HCT116 (cell line): ENCODE data around the gene GANC.

Source experiments
- CEBPB ChIP-seq: IDR thresholded peaks from 2 replicates; pipeline ENCODE4 v1.6.1; 2012; ENCODE audit warnings: low read depth
- CTCF ChIP-seq, 3 experiments: fragments of 200-600 bp in 1 of 3; sonication (generic) in 1 of 3; IDR thresholded peaks in 2 of 3; conservative IDR thresholded peaks in 1 of 3; 2 replicates each; pipeline ENCODE4 v1.5.1; 2012 to 2017; ENCODE audit warnings: low read depth in 2 of 3, low read length in 2 of 3, antibody characterized with exemption in 1 of 3, borderline replicate concordance in 1 of 3, control low read depth in 1 of 3, mild to moderate bottlenecking in 1 of 3, mixed read lengths in 1 of 3, mixed run types in 1 of 3, moderate library complexity in 1 of 3; ENCODE audit not compliant: insufficient read depth in 1 of 3
- EGR1 ChIP-seq: IDR thresholded peaks from 2 replicates; pipeline ENCODE4 v1.6.1; 2012; ENCODE audit warnings: low read depth
- EZH2 ChIP-seq: fragments of 200-600 bp; sonication (generic); IDR thresholded peaks from 2 replicates; pipeline ENCODE4 v1.6.1; 2017; ENCODE audit warnings: antibody characterized with exemption, mixed run types
- EZH2phosphoT487 ChIP-seq: fragments of 200-600 bp; IDR thresholded peaks from 2 replicates; pipeline ENCODE4 v1.6.1; 2018; ENCODE audit warnings: antibody characterized with exemption, borderline replicate concordance
- FOSL1 ChIP-seq: IDR thresholded peaks from 2 replicates; pipeline ENCODE4 v1.6.1; 2012; ENCODE audit warnings: low read depth
- POLR2A ChIP-seq: IDR thresholded peaks from 2 replicates; pipeline ENCODE4 v1.7.0; 2011; ENCODE audit warnings: borderline replicate concordance; ENCODE audit not compliant: insufficient read depth, insufficient read length; ENCODE audit errors: extremely low read depth
- POLR2AphosphoS5 ChIP-seq: IDR thresholded peaks from 2 replicates; pipeline ENCODE4 v1.6.1; 2011; ENCODE audit warnings: mild to moderate bottlenecking, low read depth, low read length, moderate library complexity
- RAD21 ChIP-seq: IDR thresholded peaks from 2 replicates; pipeline ENCODE4 v1.6.1; 2012; ENCODE audit warnings: low read depth, mild to moderate bottlenecking
- REST ChIP-seq: IDR thresholded peaks from 2 replicates; pipeline ENCODE4 v1.6.1; 2012; ENCODE audit warnings: low read depth
- YY1 ChIP-seq: IDR thresholded peaks from 2 replicates; pipeline ENCODE4 v1.6.1; 2011; ENCODE audit warnings: low read length, low read depth, moderate library complexity, mild to moderate bottlenecking; ENCODE audit not compliant: insufficient replicate concordance; ENCODE audit errors: extremely low read depth
- ZBTB33 ChIP-seq: IDR thresholded peaks from 2 replicates; pipeline ENCODE4 v1.6.1; 2011; ENCODE audit warnings: mild to moderate bottlenecking, low read length, moderate library complexity; ENCODE audit not compliant: insufficient replicate concordance; ENCODE audit errors: extremely low read depth
- ZNF274 ChIP-seq: fragments of 200-500 bp; sonication (Bioruptor generic); IDR thresholded peaks from 2 replicates; pipeline ENCODE4 v1.6.1; 2014; ENCODE audit warnings: mild to moderate bottlenecking, low read depth, low read length, inconsistent platforms
- TF ChIP-seq, protein P1 (sequence below): IDR thresholded peaks from 2 replicates; pipeline ENCODE4 v1.6.1; 2012

GRCh38 chr15:42240823-42241222 is 32.2 kb upstream of the GANC start:
- TF ChIP-seq CTCF (IDR thresholded peaks at IDR 0.05 in 2 of 3, conservative IDR thresholded peaks at IDR 0.05 in 1 of 3; ENCODE audit: borderline replicate concordance in 1 of 3, insufficient read depth in 1 of 3, low read depth in 2 of 3, low read length in 2 of 3) (no peak), REST (no peak), EZH2phosphoT487 (no peak), YY1 (no peak), EGR1 (no peak), POLR2A (no peak), EZH2 (no peak), CEBPB (no peak), RAD21 (no peak), ZNF274 (no peak), ZBTB33 (no peak), POLR2AphosphoS5 (no peak), FOSL1 (no peak)
- TF ChIP-seq, protein P1, sequence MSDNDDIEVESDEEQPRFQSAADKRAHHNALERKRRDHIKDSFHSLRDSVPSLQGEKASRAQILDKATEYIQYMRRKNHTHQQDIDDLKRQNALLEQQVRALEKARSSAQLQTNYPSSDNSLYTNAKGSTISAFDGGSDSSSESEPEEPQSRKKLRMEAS = no peak
